ENCODE measurements around the gene OR10P1. TPM values are rescaled to one million over a fixed set of nuclear protein-coding genes. Genes with fewer than 3 reads are reported as not detected.

OR10P1 gene
- total and polyA plus RNA-seq, 10 of the 15 experiments (the other 5 are each of a cell fraction or from before 2014, with no cell fraction given) = not detected

DNA sequence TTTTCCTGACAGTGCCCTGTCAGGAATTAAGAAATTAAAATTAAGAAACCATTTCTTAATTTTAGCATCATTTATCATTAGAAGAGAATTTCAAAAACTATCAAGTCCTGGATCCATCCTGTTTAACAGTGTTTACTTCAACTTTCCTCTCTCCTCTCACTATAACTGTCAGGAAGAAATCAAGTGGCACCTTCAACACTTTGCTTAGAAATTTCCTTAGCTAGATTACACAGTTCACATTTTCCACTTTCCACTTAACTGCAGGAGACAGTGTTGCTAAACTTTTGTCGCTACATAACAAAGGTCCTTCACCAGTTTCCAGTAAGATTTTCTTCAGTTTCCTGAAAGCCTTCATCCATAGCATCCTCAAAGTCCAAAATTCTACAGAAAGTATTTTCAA, 21.9 kb upstream of the OR10P1 start:
- Histone ChIP-seq H3K27ac (ENCODE audit: control insufficient read depth, insufficient read depth) (no peak overlapping the region), H4K20me1 (ENCODE audit: control insufficient read depth, insufficient read depth) (no peaks in the 10 kb centered on the region), H3K4me3 (no peak overlapping the region), H3K27me3 (replicated peaks in 1 of 2; ENCODE audit: control insufficient read depth in 2 of 2, insufficient read depth in 2 of 2, low read length in 1 of 2) (no peaks in the 10 kb centered on the region), H3K9me3 (replicated peaks; ENCODE audit: control insufficient read depth, insufficient read depth, low read length) (no peaks in the 10 kb centered on the region; the same call in 2 of the 3 replicates), H3K4me1 (ENCODE audit: control insufficient read depth, insufficient read depth, low read length) (no peaks in the 10 kb centered on the region), H2AFZ (ENCODE audit: control insufficient read depth, low read depth, low read length) (no peak overlapping the region), H3K79me2 (ENCODE audit: control insufficient read depth, insufficient read depth, low read length) (no peaks in the 10 kb centered on the region), H3K4me2 (ENCODE audit: control insufficient read depth, insufficient read depth) (no peak overlapping the region), H3K36me3 (ENCODE audit: control insufficient read depth in 2 of 2, insufficient read depth in 2 of 2, low read length in 1 of 2) (no peaks in the 10 kb centered on the region), H3K9ac (ENCODE audit: control insufficient read depth, insufficient read depth, low read length) (no peak overlapping the region)
- FAIRE-seq = no peak
- ChIA-PET CTCF (interaction anchor here (1.5 to 2.7 kb wide), 4 partner anchors 28 to 426 kb away, joined by 4 to 13 read pairs (median 8); no protein-coding TSS in a partner anchor), SMC1A (ENCODE audit: uncharacterized antibody, unreplicated experiment) (interaction anchor here (1.3 to 1.8 kb wide), 3 partner anchors 37 to 351 kb away, joined by 3 to 7 read pairs (median 3); no protein-coding TSS in a partner anchor), RAD21 (ENCODE audit: unreplicated experiment) (interaction anchor here (1.4 kb wide), 1 partner anchor 427 kb away, joined by 3 read pairs; no protein-coding TSS in a partner anchor), POLR2A (no interaction called here)
- BruUV-seq (replicated peaks) = no TSS peak
- WGBS (ENCODE audit: insufficient coverage, insufficient replicate concordance, low lambda C conversion rate, missing lambda C conversion rate) = 8% methylated on average over 1 of the region's 1 CpG
- no peak for DNase-seq (ENCODE audit: low read depth, low spot score)
- in situ Hi-C loops (cut with MboI) (loop anchor here (5.0 kb wide), 1 partner anchor 417 kb away; no protein-coding TSS in a partner anchor), intact Hi-C loops (cut with micrococcal nuclease; ENCODE audit: unreplicated experiment) (no loop called here)
- ATAC-seq = no peak
- TF ChIP-seq, protein P1, sequence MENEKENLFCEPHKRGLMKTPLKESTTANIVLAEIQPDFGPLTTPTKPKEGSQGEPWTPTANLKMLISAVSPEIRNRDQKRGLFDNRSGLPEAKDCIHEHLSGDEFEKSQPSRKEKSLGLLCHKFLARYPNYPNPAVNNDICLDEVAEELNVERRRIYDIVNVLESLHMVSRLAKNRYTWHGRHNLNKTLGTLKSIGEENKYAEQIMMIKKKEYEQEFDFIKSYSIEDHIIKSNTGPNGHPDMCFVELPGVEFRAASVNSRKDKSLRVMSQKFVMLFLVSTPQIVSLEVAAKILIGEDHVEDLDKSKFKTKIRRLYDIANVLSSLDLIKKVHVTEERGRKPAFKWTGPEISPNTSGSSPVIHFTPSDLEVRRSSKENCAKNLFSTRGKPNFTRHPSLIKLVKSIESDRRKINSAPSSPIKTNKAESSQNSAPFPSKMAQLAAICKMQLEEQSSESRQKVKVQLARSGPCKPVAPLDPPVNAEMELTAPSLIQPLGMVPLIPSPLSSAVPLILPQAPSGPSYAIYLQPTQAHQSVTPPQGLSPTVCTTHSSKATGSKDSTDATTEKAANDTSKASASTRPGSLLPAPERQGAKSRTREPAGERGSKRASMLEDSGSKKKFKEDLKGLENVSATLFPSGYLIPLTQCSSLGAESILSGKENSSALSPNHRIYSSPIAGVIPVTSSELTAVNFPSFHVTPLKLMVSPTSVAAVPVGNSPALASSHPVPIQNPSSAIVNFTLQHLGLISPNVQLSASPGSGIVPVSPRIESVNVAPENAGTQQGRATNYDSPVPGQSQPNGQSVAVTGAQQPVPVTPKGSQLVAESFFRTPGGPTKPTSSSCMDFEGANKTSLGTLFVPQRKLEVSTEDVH (IDR thresholded peaks at IDR 0.05; ENCODE audit: low read depth, partially characterized antibody) = no peak
- TF ChIP-seq, protein P2, sequence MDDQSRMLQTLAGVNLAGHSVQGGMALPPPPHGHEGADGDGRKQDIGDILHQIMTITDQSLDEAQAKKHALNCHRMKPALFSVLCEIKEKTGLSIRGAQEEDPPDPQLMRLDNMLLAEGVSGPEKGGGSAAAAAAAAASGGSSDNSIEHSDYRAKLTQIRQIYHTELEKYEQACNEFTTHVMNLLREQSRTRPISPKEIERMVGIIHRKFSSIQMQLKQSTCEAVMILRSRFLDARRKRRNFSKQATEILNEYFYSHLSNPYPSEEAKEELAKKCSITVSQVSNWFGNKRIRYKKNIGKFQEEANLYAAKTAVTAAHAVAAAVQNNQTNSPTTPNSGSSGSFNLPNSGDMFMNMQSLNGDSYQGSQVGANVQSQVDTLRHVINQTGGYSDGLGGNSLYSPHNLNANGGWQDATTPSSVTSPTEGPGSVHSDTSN (IDR thresholded peaks at IDR 0.05; ENCODE audit: insufficient replicate concordance, low read depth, low read length) = no peak
- TF ChIP-seq NFYA (IDR thresholded peaks at IDR 0.05; ENCODE audit: borderline replicate concordance, low read depth, low read length) (no peak), EZH2 (IDR thresholded peaks at IDR 0.05; ENCODE audit: borderline replicate concordance, control insufficient read depth, low read depth, low read length) (no peak)

All from GM12878 (cell line).